Measurements from ENCODE around the gene RPS13.
"Not testable (repeated sequence)": the region's sequence is repeated elsewhere in the genome, so short reads cannot be mapped to it uniquely, and the experiment has no call there.

RPS13 gene

DNA sequence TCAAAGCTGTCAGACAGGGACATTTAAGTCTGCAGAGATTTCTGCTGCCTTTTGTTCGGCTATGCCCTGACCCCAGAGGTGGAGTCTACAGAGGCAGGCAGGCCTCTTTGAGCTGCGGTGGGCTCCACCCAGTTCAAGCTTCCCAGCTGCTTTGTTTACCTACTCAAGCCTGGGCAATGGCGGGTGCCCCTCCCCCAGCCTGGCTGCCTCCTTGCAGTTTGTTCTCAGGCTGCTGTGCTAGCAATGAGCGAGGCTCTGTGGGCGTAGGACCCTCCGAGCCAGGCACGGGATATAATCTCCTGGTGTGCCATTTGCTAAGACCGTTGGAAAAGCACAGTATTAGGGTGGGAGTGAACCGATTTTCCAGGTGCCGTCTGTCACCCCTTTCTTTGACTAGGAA lies 43.4 kb downstream of the RPS13 start:
- DNase-seq: not testable (repeated sequence)

DNA sequence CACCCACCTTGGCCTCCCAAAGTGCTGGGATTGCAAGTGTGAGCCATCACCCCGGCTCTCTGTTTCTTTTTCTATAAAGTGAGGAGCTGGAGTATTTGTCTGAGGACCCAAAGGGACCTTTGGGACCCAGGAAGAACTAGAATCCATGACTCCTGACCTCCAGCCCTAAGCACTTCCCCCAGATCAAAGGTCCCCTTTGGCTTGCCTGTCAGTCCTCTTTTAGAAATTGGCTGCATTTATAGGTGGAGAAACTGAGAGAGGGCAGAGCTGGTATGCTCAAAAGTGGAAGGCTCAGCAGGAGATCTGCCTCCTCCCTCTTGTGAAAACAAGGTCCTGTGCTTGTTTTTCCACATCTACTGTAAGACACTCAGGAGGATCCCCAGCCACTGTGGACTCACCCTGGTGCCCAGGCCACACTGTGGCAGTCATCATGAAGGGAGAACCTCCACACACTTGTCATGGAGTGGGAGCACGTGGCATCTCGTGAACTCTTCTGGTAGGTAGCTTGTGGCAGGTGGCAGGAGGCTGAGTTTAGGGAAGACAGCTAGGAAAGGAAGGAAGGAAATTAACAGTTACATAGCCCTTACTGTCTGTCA lies 50.9 kb downstream of the RPS13 start:
- DNase-seq: no peak

DNA sequence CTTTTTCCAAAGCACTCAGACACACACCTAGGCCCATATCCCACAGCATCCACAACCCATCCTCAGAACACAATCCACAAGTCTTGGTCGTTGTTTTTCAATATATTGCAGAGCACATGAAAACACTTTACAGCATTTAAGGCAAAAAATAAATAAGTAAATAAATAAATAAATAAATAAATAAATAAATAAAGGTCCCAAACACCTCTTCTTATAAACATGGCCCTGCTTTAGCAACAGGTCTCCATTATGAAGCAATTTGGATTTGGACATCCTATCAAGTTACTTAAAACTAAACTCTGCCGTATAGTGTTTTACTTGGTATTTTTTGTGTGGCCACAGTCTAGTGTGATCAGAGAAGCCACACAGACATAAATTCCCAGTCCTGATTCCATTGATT lies 52.5 kb downstream of the RPS13 start:
- DNase-seq: no peak

Measured in activated gamma-delta T cell treated with Interleukin-2 at 50 U/mL for 16 hours (primary cell).